GM12874 (cell line): Measurements from ENCODE around the gene NTM.

Experiments
- TF ChIP-seq, protein P1 (sequence below): IDR thresholded peaks from 2 replicates; pipeline ENCODE4 v1.5.1; 2011; ENCODE audit warnings: low read depth, mild to moderate bottlenecking, control low read depth, low read length, moderate library complexity; ENCODE audit not compliant: insufficient read depth

The NTM gene

DNA sequence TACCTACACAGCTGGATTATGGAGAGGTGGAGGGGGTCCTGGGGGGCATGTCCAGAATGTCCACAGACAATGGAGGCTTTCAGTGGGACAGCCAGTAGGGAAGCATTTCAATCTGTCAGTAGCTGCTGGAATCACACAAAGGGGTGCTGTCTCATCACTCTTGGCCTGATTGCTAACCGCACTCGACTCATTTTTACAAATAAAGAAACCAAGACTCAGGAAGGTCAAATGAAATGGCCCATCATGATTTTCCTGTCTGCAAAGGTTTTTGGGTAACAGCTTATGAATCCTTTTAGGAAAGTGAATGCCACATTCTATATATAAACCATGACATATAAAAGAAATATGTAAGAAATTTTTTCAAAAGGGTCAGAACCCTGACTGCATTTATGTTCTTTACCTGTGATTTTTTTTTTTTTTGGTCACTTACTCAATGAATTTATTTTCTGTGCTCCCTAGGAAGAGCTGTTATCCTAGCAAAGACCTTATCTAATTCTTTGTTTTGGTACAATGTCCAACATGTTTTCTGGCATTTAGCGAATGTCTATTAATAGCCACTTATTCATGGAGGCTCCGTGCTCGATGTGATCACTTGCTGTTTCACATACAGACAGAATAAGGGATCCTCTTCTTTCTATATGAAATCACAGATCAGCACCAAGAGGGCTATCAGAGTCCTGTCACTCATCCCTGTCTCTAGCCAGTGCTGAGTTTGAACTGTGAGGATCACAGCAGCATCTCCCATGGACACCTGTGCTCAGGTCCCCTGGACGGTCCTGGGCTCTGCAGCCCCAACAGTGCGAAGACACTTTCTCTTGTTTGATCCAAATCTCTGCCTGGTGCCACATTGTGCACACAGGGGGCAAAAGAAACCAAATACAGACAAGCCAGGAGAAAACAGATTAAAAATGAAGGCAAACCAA, 979.7 kb downstream of the NTM start:
- TF ChIP-seq, protein P1, sequence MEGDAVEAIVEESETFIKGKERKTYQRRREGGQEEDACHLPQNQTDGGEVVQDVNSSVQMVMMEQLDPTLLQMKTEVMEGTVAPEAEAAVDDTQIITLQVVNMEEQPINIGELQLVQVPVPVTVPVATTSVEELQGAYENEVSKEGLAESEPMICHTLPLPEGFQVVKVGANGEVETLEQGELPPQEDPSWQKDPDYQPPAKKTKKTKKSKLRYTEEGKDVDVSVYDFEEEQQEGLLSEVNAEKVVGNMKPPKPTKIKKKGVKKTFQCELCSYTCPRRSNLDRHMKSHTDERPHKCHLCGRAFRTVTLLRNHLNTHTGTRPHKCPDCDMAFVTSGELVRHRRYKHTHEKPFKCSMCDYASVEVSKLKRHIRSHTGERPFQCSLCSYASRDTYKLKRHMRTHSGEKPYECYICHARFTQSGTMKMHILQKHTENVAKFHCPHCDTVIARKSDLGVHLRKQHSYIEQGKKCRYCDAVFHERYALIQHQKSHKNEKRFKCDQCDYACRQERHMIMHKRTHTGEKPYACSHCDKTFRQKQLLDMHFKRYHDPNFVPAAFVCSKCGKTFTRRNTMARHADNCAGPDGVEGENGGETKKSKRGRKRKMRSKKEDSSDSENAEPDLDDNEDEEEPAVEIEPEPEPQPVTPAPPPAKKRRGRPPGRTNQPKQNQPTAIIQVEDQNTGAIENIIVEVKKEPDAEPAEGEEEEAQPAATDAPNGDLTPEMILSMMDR: no peak

DNA sequence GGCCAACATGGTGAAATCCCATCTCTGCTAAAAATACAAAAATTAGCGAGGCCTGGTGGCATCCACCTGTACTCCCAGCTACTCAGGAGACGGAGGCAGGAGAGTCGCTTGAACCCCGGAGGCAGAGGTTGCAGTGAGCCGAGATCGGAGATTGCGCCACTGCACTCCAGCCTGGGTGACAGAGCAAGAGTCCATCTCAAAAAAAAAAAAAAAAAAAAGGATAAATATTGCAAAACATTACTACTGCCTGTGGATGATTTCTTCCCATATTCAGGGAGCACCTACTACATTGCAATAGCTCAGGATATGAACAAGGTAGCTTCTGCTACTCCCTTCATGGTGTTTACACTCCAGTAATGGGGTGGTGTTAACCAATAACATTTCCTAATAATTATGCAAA, 980.6 kb downstream of the NTM start:
- TF ChIP-seq, protein P1: no peak

DNA sequence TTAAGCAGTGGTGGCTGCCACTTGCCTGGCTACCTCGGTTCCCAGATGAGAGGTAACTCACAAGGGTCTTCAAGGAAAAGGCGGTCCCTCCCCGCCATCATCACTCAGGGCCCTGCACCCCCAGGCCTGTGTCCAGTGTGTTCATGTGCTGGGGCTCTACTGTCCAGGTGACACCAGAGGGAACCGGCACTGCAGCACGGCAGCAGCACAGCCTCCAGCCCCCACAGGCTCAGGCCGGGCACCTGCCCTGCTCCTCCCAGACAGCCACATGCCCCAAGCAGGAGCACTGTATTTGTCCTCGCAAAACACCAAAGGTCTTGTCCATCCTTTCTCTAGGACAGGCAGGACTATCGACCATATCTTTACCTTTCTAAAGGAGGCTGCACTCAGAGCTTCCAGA, 982.1 kb downstream of the NTM start:
- TF ChIP-seq, protein P1: no peak

DNA sequence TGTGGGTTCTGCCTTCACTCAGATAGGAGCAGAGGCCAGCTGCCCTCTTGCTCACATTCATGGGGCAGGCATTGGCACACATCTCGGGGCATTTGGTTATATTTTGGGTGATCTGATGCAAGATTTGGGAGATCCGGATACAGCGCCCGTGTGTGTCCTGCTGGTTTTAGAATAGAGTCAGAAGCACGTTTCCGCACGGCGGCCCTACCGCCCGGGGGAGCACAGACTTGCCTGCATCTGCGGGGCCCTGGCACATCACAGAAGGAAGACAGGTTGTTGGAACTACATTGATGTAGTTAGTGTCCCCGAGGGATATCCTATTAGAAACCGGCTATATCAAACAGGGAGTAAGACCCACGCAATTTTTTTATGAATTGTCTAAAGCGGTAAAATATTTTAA, 982.8 kb downstream of the NTM start:
- TF ChIP-seq, protein P1: no peak

DNA sequence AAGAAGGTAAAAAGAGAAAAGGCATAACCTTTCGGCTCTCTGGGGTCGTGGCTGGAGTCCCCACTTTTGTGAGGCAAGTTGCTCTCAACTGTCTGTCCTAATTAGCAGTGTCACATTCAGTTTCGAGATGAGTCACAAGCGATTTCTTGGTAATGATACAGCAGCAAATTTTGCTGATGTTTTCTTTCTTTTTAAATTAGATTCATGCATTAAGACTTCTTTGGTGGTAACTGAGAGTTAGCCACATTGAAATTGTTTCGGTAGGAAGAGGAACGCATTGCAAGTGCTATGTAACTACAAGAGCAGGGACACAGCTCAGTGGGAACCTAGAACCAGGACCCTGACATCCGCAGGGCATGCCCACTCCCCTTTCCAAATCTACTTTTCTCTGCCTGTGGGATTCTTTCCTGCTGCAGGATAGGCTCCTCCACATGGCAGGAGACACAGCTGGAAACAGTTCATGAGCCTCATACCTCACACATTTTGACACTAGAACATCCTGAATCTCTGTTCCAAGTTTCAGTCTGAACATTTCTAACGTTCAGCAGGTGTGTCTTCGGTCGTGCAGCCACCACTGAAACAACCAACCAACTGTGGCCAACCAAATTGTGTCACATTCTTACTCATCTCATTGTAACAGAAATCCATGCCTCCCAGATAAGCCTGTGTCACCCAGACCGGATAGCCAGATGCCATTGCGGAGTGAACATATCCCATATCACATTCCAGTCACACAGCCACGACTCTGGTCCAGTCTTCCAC, 987.6 kb downstream of the NTM start:
- TF ChIP-seq, protein P1: no peak

DNA sequence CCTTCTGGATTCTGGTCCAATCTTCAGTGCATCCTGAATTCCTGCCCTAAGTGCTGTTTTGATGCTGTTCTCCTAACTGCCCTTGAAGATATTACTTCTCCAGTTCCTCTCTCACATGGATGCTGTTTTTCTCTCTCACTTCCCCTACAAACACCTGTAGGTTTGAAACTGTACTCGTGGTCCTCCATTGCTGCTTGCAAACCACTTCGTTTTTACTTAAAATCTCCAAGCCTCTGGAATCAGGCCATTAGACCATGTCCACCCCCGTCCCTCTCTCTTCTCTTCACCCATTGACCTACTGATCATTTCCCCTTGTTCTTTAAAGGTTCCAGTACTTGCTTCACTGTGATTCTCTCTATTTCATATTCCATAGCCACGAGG, 988.1 kb downstream of the NTM start:
- TF ChIP-seq, protein P1: no peak

DNA sequence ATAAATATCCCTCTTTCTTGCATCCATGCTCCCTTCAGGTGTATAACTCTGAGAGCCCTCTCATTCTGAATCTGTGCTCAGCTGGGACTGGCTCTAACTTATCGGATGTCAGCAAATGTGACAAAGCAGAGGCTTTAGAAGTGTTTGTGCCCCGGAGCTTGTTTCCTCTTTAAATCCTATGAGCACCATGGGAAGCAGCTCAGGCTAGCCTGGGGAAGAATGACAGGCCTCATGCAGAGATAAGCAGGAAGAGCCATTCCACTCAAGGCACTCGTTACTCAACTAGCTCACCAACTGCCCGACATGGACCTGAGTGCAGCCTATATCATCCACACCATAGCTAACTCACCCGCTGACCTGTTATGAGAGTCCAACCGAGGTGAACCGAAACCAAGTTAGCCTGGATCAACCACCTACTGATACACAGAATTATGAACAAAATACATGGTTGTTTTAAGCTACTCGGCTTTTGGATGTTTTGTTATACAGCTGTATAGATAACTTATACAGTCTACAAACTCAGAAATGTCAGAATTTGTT, 990.7 kb downstream of the NTM start:
- TF ChIP-seq, protein P1: no peak
